Transverse colon (tissue), 4 donors: ENCODE results near the gene ITPKB. TPM values are rescaled to one million over a fixed set of nuclear protein-coding genes. Genes with fewer than 3 reads are reported as not detected.
A peak's percentile ranks its signal among the peaks of the same experiment; 100 is the strongest.

Source experiments
- DNase-seq: peaks from one replicate; pipeline ENCODE4 v3.0.0-alpha.2; 2019
- H3K27ac ChIP-seq, 4 donors: fragments of 200-600 bp; sonication (generic); 2 replicates each; pipeline ENCODE4 v1.5.1; 2016 to 2018; ENCODE audit warnings: inconsistent platforms in 4 of 4
- H3K27me3 ChIP-seq: fragments of 200-600 bp; sonication (generic); 2 replicates; pipeline ENCODE4 v1.5.1; 2017; ENCODE audit warnings: inconsistent platforms
- H3K36me3 ChIP-seq, 4 donors: fragments of 200-600 bp; sonication (generic); 2 replicates each; pipeline ENCODE4 v1.5.1; 2017 to 2019; ENCODE audit warnings: inconsistent platforms in 4 of 4
- H3K4me1 ChIP-seq, 4 donors: fragments of 200-600 bp; sonication (generic); 2 replicates each; pipeline ENCODE4 v1.5.1; 2017 to 2020; ENCODE audit warnings: inconsistent platforms in 4 of 4
- H3K4me3 ChIP-seq, 4 donors: fragments of 200-600 bp; sonication (generic); 1 replicate in 1 of 4; 2 replicates in 3 of 4; pipeline versions ENCODE4 v1.5.1 to v1.6.1; 2017 to 2019; ENCODE audit warnings: inconsistent platforms in 4 of 4
- H3K9me3 ChIP-seq, 2 donors: fragments of 200-600 bp; sonication (generic); 2 replicates each; pipeline ENCODE4 v1.5.1; 2017 to 2019; ENCODE audit warnings: inconsistent platforms in 2 of 2
- CTCF ChIP-seq, 5 experiments: fragments of 200-600 bp in 3 of 5; fragments of 450-650 bp in 2 of 5; sonication (generic) in 3 of 5; IDR thresholded peaks; 1 replicate in 2 of 5; 2 replicates in 3 of 5; pipeline ENCODE4 v1.5.1; 2016 to 2017; ENCODE audit warnings: antibody characterized with exemption in 5 of 5, inconsistent platforms in 3 of 5, mild to moderate bottlenecking in 2 of 5, moderate library complexity in 1 of 5
- EP300 ChIP-seq: sonication (generic); formaldehyde crosslinking; IDR thresholded peaks from one replicate; pipeline ENCODE4 v1.6.1; 2017; ENCODE audit warnings: antibody characterized with exemption, low read depth
- POLR2A ChIP-seq: fragments of 450-650 bp; IDR thresholded peaks from one replicate; pipeline ENCODE4 v1.6.1; 2016; ENCODE audit warnings: antibody characterized with exemption, mild to moderate bottlenecking, moderate library complexity
- POLR2AphosphoS5 ChIP-seq, 3 donors: sonication (generic); formaldehyde crosslinking; IDR thresholded peaks; one replicate each; pipeline ENCODE4 v1.6.1; 2016; ENCODE audit warnings: antibody characterized with exemption in 3 of 3
- WGBS, 2 donors: methylation state at CpG; one replicate each; pipeline ENCODE4 v1.1.5; 2018; ENCODE audit warnings: low coverage in 1 of 2; 5-methylcytosine and 5-hydroxymethylcytosine counted together
- in situ Hi-C, 4 donors: fragments of 200-750 bp; cut with MboI; loops; one replicate each; pipeline versions ENCODE4 v1.15.0 to v1.15.1; 2017; ENCODE audit warnings: low sequenced_read_pairs in 3 of 4, low pct_ligation_motif_present in 1 of 4, low pct_unique_long_range_greater_than_20kb in 1 of 4
- intact Hi-C: fragments of 100-400 bp; cut with DNase I; formaldehyde crosslinking; loops from one replicate; pipeline ENCODE4 v1.15.1; 2023; ENCODE audit warnings: low total_unique reads
- total RNA-seq, 4 donors: library from RNA; depleted of rRNA; stranded (reverse); fragments of >200 nt; gene quantifications; one replicate each; pipeline ENCODE4 v1.1.0, GENCODE V29; 2016

ITPKB gene
- total RNA-seq, 4 donors from 2014 or later: 14.3 to 57.6 (median 23.7) TPM

- no peak for DNase-seq
- WGBS, 2 donors: 83 to 93% methylated on average over 1 to 6 of the region's 6 CpGs
- intact Hi-C loops: loop anchor here (5.0 to 10.0 kb wide), 2 partner anchors 65 to 197 kb away; no protein-coding TSS in a partner anchor
- Histone ChIP-seq H3K27ac (peak overlapping the region in 3 of 4 donors; percentile 26 to 61 (median 47)), H3K4me3 (no peak overlapping the region), H3K27me3 (no peaks in the 10 kb centered on the region), H3K36me3 (no peaks in the 10 kb centered on the region), H3K9me3 (no peaks in the 10 kb centered on the region), H3K4me1 (peaks cover 12 to 45% (median 23%) of the 10 kb centered on the region in 4 donors)
- in situ Hi-C loops: loop anchor here in 2 of 4 donors (10.0 to 25.0 kb wide), 2 partner anchors 195 to 807 kb away; no protein-coding TSS in a partner anchor
- TF ChIP-seq POLR2A (no peak), POLR2AphosphoS5 (IDR thresholded peaks at IDR 0.05) (no peak), CTCF (IDR thresholded peaks at IDR 0.05) (no peak), EP300 (no peak)
Measured at GRCh38 chr1:226629896-226630550, 109.1 kb downstream of the ITPKB start.

- WGBS, 2 donors: 93% methylated on average over 17 of the region's 18 CpGs; no CpG with 5 or more reads in 1 of the 2 donors
- Histone ChIP-seq H3K4me1 (peaks cover 12 to 44% (median 23%) of the 10 kb centered on the region in 4 donors), H3K36me3 (no peaks in the 10 kb centered on the region), H3K9me3 (no peaks in the 10 kb centered on the region), H3K27ac (peak overlapping the region; percentile 7 to 61 (median 36)), H3K27me3 (no peaks in the 10 kb centered on the region), H3K4me3 (no peak overlapping the region)
- peak; percentile 6 for DNase-seq
- no peak for TF ChIP-seq POLR2AphosphoS5 (IDR thresholded peaks at IDR 0.05)
- no peak for TF ChIP-seq CTCF (IDR thresholded peaks at IDR 0.05)
- TF ChIP-seq POLR2A: no peak
- TF ChIP-seq EP300: no peak
- intact Hi-C loops (no loop called here), in situ Hi-C loops (loop anchor here in 1 of 4 donors (25.0 kb wide), 1 partner anchor 808 kb away; no protein-coding TSS in a partner anchor)
Measured at GRCh38 chr1:226629210-226629895, 109.7 kb downstream of the ITPKB start.

- WGBS, 2 donors: 20 to 58% methylated on average over 1 to 10 of the region's 10 CpGs
- in situ Hi-C loops: loop anchor here in 1 of 4 donors (25.0 kb wide), 1 partner anchor 809 kb away; no protein-coding TSS in a partner anchor
- Histone ChIP-seq H3K4me1 (peaks cover 7 to 37% (median 17%) of the 10 kb centered on the region in 4 donors), H3K27ac (peak overlapping the region; percentile 7 to 61 (median 36)), H3K9me3 (no peaks in the 10 kb centered on the region), H3K27me3 (no peaks in the 10 kb centered on the region), H3K4me3 (no peak overlapping the region), H3K36me3 (no peaks in the 10 kb centered on the region)
- DNase-seq: peak; percentile 10
- intact Hi-C loops: no loop called here
- TF ChIP-seq EP300 (no peak), POLR2AphosphoS5 (IDR thresholded peaks at IDR 0.05) (peak in 1 of 3 donors; percentile 11), POLR2A (no peak)
Measured at GRCh38 chr1:226628612-226629155, 110.4 kb downstream of the ITPKB start.

GRCh38 chr1:226627924-226628611 is 111.0 kb downstream of the ITPKB start:
- 80 to 85% methylated on average over 4 to 11 of the region's 11 CpGs for WGBS, 2 donors
- Histone ChIP-seq H3K4me3 (no peak overlapping the region), H3K9me3 (no peaks in the 10 kb centered on the region), H3K36me3 (no peaks in the 10 kb centered on the region), H3K27me3 (no peaks in the 10 kb centered on the region), H3K27ac (peak overlapping the region in 2 of 4 donors; percentile 47 to 61), H3K4me1 (peaks cover 2 to 31% (median 15%) of the 10 kb centered on the region in 4 donors)
- TF ChIP-seq CTCF (IDR thresholded peaks at IDR 0.05): no peak
- TF ChIP-seq POLR2A: no peak
- no peak for TF ChIP-seq POLR2AphosphoS5 (IDR thresholded peaks at IDR 0.05)
- TF ChIP-seq EP300: no peak
- intact Hi-C loops (no loop called here), in situ Hi-C loops (loop anchor here in 1 of 4 donors (25.0 kb wide), 1 partner anchor 809 kb away; no protein-coding TSS in a partner anchor)
- no peak for DNase-seq
